Heart left ventricle (tissue), 13 donors: ENCODE data around the gene S1PR2.

Experiments used
- POLR2A ChIP-seq, 2 donors: fragments of 450-650 bp; IDR thresholded peaks; one replicate each; pipeline ENCODE4 v1.6.1; 2017; ENCODE audit warnings: antibody characterized with exemption in 2 of 2, mild to moderate bottlenecking in 2 of 2, moderate library complexity in 2 of 2
- TF ChIP-seq, protein P1 (sequence below), 12 donors: fragments of 200-600 bp; sonication (generic) in 4 of 12; IDR thresholded peaks; one replicate each; pipeline versions ENCODE4 v1.5.0 to v1.8.0; 2018 to 2022; ENCODE audit warnings: antibody characterized with exemption in 12 of 12, mild to moderate bottlenecking in 5 of 12
- donor health status: ischemic (EF 13 %, LVEDD 7.1; RV severe dilation, severe dysfunction).
- donor health status: DM: no; HTN: yes; CAD: no.
- donor health status: DM: no; HTN: no; CAD: no.
- donor health status: ischemic (EF 25% LVEDD 6.9; RV normal size, moderate dysfunction).
- donor health status: ischemic (EF 25% LVEDD 5.7; RV mildly dilated, moderate dysfunction).
- donor health status: ischemic (EF 35%, LVEDD 5.7; RV mildly dilated, moderate dysfunction).
- donor health status: nonischemic (EF 11% LVEDD 7.7; RV severe dilation, severe dysfunction).
- donor health status: DM: yes; HTN: yes; CAD: no.
- donor health status: PGD.
- donor health status: ischemic (EF 29% LVEDD 5.4; RV normal size, mild dysfunction).
- donor health status: nonischemic (EF 23%, LVEDD 6.1; RV moderate dilation, normal function).

GRCh38 chr19:10173527-10173926, 57.6 kb downstream of the S1PR2 start:
- TF ChIP-seq, protein P1, sequence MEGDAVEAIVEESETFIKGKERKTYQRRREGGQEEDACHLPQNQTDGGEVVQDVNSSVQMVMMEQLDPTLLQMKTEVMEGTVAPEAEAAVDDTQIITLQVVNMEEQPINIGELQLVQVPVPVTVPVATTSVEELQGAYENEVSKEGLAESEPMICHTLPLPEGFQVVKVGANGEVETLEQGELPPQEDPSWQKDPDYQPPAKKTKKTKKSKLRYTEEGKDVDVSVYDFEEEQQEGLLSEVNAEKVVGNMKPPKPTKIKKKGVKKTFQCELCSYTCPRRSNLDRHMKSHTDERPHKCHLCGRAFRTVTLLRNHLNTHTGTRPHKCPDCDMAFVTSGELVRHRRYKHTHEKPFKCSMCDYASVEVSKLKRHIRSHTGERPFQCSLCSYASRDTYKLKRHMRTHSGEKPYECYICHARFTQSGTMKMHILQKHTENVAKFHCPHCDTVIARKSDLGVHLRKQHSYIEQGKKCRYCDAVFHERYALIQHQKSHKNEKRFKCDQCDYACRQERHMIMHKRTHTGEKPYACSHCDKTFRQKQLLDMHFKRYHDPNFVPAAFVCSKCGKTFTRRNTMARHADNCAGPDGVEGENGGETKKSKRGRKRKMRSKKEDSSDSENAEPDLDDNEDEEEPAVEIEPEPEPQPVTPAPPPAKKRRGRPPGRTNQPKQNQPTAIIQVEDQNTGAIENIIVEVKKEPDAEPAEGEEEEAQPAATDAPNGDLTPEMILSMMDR (IDR thresholded peaks at IDR 0.05): no peak
- no peak for TF ChIP-seq POLR2A (IDR thresholded peaks at IDR 0.05)
